ENCODE measurements around the gene C10orf67. TPM values are rescaled to one million over a fixed set of nuclear protein-coding genes. Genes with fewer than 3 reads are reported as not detected.
"Not testable (repeated sequence)": the region's sequence is repeated elsewhere in the genome, so short reads cannot be mapped to it uniquely, and the experiment has no call there.

Gene C10orf67
- total RNA-seq: under 1 TPM in 1 of 2 experiments, not detected in 1; 0.07 TPM

DNA sequence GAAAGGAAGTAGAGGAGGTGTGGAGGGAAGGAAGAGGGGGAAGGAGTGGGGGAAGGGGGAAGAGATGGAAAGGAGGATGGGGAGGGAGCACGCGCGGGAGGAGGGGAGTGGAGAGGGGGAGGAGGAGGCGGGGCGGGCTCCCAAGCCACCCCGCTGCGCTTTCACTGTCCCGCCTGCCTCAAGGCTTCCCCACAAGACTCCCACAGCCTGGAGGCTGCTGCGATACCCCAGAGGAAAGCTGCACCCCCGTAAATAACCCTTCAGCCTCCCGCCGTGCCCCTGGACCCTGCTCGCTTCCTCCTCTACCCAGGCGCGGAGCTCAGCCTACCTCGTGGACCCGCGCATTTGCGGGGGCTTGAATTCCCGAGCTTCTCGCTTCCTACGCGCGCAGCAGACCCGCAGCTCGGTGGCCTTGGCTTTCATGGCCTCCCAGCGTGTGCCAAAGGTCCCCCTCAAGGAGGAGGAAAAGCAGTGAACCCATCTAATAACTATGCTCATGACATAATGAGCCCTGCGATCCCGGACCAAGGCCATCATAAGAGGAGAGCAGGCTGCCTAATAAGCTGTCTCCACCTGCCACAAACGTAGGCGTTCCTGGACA lies at the start of gene C10orf67:
C10orf67 (minus strand) TSS at position 557 of the 601 bp plus-strand sequence; CDS start at position 534, 23 bp downstream.
- H3K4me1 Mint-ChIP-seq: peaks cover 20% of the 10 kb centered on the region
- H3K4me3 Mint-ChIP-seq: peak within 1 kb of the TSS; percentile 80
- H3K9me3 Mint-ChIP-seq (ENCODE audit: low read depth): no peaks in the 10 kb centered on the region
- ATAC-seq: peak; percentile 66
- peaks cover 34% of the 10 kb centered on the region for H3K27me3 Mint-ChIP-seq
- DNase-seq: no peak
- CTCF ChIA-PET: no interaction called here
- no peak within 1 kb of the TSS for H3K27ac Mint-ChIP-seq
- H3K36me3 Mint-ChIP-seq: no peaks in the 10 kb centered on the region

DNA sequence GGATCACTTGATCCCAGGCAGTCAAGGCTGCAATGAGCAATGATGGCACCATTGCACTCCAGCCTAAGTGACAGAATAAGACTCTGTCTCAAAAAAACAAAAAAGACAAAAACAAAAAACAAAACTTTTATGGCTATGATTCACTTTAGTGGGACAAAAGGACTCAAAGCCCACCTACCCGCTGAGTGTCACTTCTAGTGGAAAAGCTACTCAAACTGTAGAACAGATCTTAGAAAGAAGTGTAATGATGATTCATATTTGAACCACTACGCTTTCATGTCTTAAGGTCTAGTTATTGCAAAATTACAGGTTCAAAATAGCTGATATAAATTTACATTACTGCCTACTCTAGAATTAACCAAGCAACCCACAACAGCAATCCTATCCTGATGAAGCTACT lies 47.2 kb upstream of the C10orf67 start:
- H3K27me3 Mint-ChIP-seq: no peaks in the 10 kb centered on the region
- no peaks in the 10 kb centered on the region for H3K36me3 Mint-ChIP-seq
- ATAC-seq (peak; percentile 49), DNase-seq (no peak)
- no peaks in the 10 kb centered on the region for H3K9me3 Mint-ChIP-seq (ENCODE audit: low read depth)
- CTCF ChIA-PET: no interaction called here
- peaks cover 5% of the 10 kb centered on the region for H3K4me1 Mint-ChIP-seq
- H3K4me3 Mint-ChIP-seq: no peak overlapping the region
- H3K27ac Mint-ChIP-seq: no peak overlapping the region

- Mint-ChIP-seq H3K4me1 (peaks cover 5% of the 10 kb centered on the region), H3K27ac (no peak overlapping the region), H3K4me3 (no peak overlapping the region), H3K27me3 (no peaks in the 10 kb centered on the region), H3K36me3 (no peaks in the 10 kb centered on the region), H3K9me3 (ENCODE audit: low read depth) (no peaks in the 10 kb centered on the region)
- ATAC-seq (no peak), DNase-seq (no peak)
- CTCF ChIA-PET: no interaction called here
Observed at GRCh38 chr10:23390809-23391208, 46.2 kb upstream of the C10orf67 start.

DNA sequence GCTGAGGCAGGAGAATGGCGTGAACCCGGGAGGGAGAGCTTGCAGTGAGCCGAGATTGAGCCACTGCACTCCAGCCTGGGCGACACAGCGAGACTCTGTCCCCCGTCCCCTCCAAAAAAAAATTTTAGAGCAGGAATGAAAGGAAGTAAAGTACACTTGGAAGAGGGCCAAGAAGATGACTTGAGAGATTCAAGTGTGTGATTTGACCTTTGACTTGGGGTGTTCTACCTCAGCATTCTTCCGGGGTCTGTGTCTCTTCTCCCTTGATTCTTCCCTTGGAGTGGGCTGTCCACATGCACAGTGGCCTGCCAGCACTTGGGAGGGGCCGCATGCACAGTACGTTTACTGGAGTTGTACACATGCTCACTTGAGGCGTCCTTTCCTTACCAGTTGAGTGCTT lies 45.8 kb upstream of the C10orf67 start:
- H3K4me1 Mint-ChIP-seq; H3K4me3 Mint-ChIP-seq; H3K27me3 Mint-ChIP-seq; H3K36me3 Mint-ChIP-seq; DNase-seq; H3K9me3 Mint-ChIP-seq (ENCODE audit: low read depth); H3K27ac Mint-ChIP-seq; CTCF ChIA-PET; ATAC-seq: not testable (repeated sequence)

DNA sequence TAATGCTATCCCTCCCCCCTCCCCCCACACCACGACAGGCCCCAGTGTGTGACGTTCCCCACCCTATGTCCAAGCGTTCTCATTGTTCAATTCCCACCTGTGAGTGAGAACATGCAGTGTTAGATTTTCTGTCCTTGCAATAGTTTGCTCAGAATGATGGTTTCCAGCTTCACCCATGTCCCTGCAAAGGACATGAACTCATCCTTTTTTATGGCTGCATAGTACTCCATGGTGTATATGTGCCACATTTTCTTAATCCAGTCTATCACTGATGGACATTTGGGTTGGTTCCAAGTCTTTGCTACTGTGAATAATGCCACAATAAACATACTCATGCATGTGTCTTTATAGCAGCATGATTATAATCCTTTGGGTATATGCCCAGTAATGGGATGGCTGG lies 42.9 kb upstream of the C10orf67 start:
- not testable (repeated sequence) for ATAC-seq, H3K27me3 Mint-ChIP-seq

DNA sequence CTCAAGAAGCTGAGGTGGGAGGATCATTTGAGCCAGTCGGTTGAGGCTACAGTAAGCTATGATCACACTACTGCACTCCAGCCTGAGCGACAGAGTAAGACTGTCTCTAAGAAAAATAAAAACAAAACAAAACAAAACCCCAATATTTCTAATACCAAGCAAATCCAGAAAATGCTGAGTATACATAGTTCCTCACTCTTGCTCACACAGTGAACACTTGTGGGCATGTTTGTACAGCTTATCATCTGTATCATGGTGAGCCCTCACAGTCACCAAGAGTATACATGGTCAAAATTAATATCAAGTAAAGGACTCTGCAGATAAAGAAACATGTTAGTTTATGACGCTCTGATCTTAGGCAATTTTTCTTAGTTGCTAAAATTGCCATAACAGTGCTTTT lies 41.5 kb upstream of the C10orf67 start:
- ATAC-seq (no peak), DNase-seq (no peak)
- no peaks in the 10 kb centered on the region for H3K9me3 Mint-ChIP-seq (ENCODE audit: low read depth)
- no peaks in the 10 kb centered on the region for H3K4me1 Mint-ChIP-seq
- CTCF ChIA-PET: no interaction called here
- H3K36me3 Mint-ChIP-seq: no peaks in the 10 kb centered on the region
- peaks cover 4% of the 10 kb centered on the region for H3K27me3 Mint-ChIP-seq
- H3K4me3 Mint-ChIP-seq: no peak overlapping the region
- no peak overlapping the region for H3K27ac Mint-ChIP-seq

More for the DNA sequence above, 42.9 kb upstream of the C10orf67 start:
- H3K36me3 Mint-ChIP-seq; CTCF ChIA-PET; H3K4me1 Mint-ChIP-seq; H3K4me3 Mint-ChIP-seq; DNase-seq; H3K9me3 Mint-ChIP-seq (ENCODE audit: low read depth); H3K27ac Mint-ChIP-seq: not testable (repeated sequence)

DNA sequence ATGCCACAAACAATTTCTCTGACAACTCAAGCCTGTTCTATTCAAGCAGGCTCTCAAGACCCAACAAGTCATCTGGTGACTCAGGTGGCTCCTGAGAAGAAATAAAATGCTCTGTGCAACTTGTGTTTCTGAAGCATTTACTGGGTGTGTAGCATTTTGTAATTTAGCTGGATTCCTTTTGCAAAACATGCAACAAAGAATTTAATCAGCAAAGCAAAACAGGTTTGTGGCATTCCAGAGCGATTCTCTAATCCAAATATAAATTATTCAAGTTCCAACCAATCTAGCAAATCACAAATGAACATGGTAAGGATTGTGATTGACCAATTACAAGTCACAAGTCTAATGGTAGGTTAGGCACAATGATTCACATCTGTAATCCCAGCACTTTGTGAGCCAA lies 39.8 kb upstream of the C10orf67 start:
- Mint-ChIP-seq H3K9me3 (ENCODE audit: low read depth) (no peaks in the 10 kb centered on the region), H3K36me3 (no peaks in the 10 kb centered on the region), H3K27me3 (peaks cover 4% of the 10 kb centered on the region), H3K4me3 (no peak overlapping the region), H3K27ac (no peak overlapping the region), H3K4me1 (no peaks in the 10 kb centered on the region)
- DNase-seq (no peak), ATAC-seq (no peak)
- CTCF ChIA-PET: no interaction called here

- CTCF ChIA-PET: no interaction called here
- H3K4me1 Mint-ChIP-seq: no peaks in the 10 kb centered on the region
- ATAC-seq (no peak), DNase-seq (no peak)
- H3K4me3 Mint-ChIP-seq: no peak overlapping the region
- no peak overlapping the region for H3K27ac Mint-ChIP-seq
- H3K36me3 Mint-ChIP-seq: no peaks in the 10 kb centered on the region
- H3K27me3 Mint-ChIP-seq: peaks cover 4% of the 10 kb centered on the region
- H3K9me3 Mint-ChIP-seq (ENCODE audit: low read depth): no peaks in the 10 kb centered on the region
Observed at GRCh38 chr10:23383637-23384036, 39.0 kb upstream of the C10orf67 start.

DNA sequence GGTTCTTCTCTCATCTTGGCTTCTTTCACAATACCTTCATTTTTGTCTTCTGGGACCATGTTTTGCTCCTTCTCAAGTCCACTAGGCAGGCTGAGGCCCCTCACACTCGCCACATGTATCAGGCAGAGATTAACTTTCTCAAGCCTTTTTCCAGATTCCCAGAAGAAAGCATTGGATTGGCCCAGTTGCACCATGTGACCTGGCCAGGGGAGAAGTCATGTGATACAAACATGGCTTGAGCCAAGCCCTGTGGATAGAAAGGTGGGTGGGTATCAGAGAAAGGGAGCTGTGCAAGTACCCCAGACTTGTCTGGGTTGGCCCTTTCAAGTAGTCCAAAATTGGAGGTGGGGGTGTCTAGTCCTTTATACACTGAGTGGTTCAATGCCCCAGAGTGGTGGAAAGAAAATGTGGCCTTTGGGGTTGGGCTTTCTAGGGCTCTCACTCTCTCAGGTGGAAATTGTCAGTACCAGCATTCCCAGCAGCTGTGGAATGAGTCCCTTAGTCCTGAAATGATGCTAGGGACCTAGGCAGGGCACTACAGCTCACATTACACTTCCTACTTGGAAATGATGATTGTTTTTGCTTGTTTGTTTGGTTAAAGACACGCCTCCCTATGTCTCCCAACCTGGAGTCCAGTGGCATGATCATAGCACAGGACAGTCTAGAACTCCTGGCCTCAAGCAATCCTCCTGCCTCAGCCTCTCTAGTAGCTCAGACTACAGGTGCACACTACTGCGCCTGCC lies 36.9 kb upstream of the C10orf67 start:
- H3K36me3 Mint-ChIP-seq: no peaks in the 10 kb centered on the region
- no peaks in the 10 kb centered on the region for H3K9me3 Mint-ChIP-seq (ENCODE audit: low read depth)
- no peak for DNase-seq
- H3K27ac Mint-ChIP-seq: no peak overlapping the region
- H3K4me1 Mint-ChIP-seq: no peaks in the 10 kb centered on the region
- H3K4me3 Mint-ChIP-seq: no peak overlapping the region
- peaks cover 4% of the 10 kb centered on the region for H3K27me3 Mint-ChIP-seq
- no peak for ATAC-seq
- CTCF ChIA-PET: interaction anchor here (0.6 kb wide), 1 partner anchor 523 kb away, joined by 3 read pairs; no protein-coding TSS in a partner anchor

- ATAC-seq (no peak), DNase-seq (no peak)
- Mint-ChIP-seq H3K27ac (no peak overlapping the region), H3K36me3 (no peaks in the 10 kb centered on the region), H3K9me3 (ENCODE audit: low read depth) (no peaks in the 10 kb centered on the region), H3K4me3 (no peak overlapping the region), H3K4me1 (no peaks in the 10 kb centered on the region), H3K27me3 (peaks cover 2% of the 10 kb centered on the region)
- CTCF ChIA-PET: no interaction called here
Observed at GRCh38 chr10:23379686-23380085, 35.1 kb upstream of the C10orf67 start.

DNA sequence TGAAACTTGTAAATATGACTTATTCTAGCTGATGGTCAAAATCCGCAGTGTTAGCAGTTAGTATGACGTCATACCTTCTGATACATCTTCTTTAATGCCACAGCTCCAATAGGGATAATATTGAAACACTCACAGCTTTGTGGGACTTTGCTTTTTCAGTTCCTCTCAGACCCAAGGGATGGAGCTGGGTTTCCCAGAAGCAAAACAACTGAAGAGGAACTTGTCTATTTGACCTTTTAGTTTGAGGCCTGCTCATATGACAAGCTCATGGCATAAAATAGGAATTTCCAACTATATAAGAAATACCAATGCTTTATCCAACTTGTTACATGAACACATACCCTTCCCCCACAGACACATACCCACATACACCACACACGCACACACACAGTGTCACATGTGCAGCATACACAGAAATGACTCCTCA lies 31.6 kb upstream of the C10orf67 start:
- Mint-ChIP-seq H3K4me3 (no peak overlapping the region), H3K36me3 (peaks cover 7% of the 10 kb centered on the region), H3K27ac (no peak overlapping the region), H3K27me3 (no peaks in the 10 kb centered on the region), H3K4me1 (peaks cover 14% of the 10 kb centered on the region), H3K9me3 (ENCODE audit: low read depth) (peaks cover 7% of the 10 kb centered on the region)
- CTCF ChIA-PET: interaction anchor here (0.5 kb wide), 1 partner anchor 80 kb away, joined by 3 read pairs; no protein-coding TSS in a partner anchor
- no peak for ATAC-seq
- no peak for DNase-seq

GRCh38 chr10:23375366-23375765 lies 30.8 kb upstream of the C10orf67 start:
- Mint-ChIP-seq H3K9me3 (ENCODE audit: low read depth) (peaks cover 7% of the 10 kb centered on the region), H3K27me3 (no peaks in the 10 kb centered on the region), H3K36me3 (peaks cover 9% of the 10 kb centered on the region), H3K4me3 (no peak overlapping the region), H3K27ac (no peak overlapping the region), H3K4me1 (peaks cover 15% of the 10 kb centered on the region)
- no peak for DNase-seq
- ATAC-seq: no peak
- CTCF ChIA-PET: no interaction called here

GRCh38 chr10:23373156-23373555 lies 28.6 kb upstream of the C10orf67 start:
- Mint-ChIP-seq H3K4me1 (peaks cover 33% of the 10 kb centered on the region), H3K27ac (no peak overlapping the region), H3K4me3 (no peak overlapping the region), H3K36me3 (peaks cover 9% of the 10 kb centered on the region), H3K27me3 (no peaks in the 10 kb centered on the region), H3K9me3 (ENCODE audit: low read depth) (peaks cover 7% of the 10 kb centered on the region)
- CTCF ChIA-PET: no interaction called here
- ATAC-seq: no peak
- no peak for DNase-seq

DNA sequence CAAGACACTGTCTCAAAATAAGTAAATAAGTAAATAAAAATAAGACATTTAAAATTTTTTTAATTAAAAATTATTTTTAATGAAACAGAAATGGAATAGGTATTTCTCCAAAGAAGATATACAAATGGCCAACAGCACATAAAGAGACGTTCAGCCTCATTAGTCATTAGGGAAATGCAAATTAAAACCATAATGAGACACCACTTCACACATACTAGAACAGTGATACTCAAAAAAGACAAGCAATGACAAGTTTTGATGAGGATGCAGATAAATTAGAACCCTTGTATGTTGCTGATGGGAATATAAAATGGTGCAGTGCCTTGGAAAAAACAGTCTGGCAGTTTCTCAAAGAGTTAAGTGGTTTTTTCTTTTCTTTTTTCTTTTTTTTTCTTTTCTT lies 26.5 kb upstream of the C10orf67 start:
- Mint-ChIP-seq H3K36me3 (peaks cover 10% of the 10 kb centered on the region), H3K27ac (no peak overlapping the region), H3K4me3 (no peak overlapping the region), H3K9me3 (ENCODE audit: low read depth) (peaks cover 7% of the 10 kb centered on the region), H3K4me1 (peaks cover 47% of the 10 kb centered on the region), H3K27me3 (no peaks in the 10 kb centered on the region)
- CTCF ChIA-PET: no interaction called here
- DNase-seq (no peak), ATAC-seq (no peak)
